Fibroblast of lung (primary cell): ENCODE results near the gene CYP1A2.

Experiments
- EZH2 ChIP-seq: IDR thresholded peaks from 2 replicates; pipeline ENCODE4 v1.5.1; 2012; ENCODE audit warnings: low read length, control low read depth, mild to moderate bottlenecking; ENCODE audit errors: missing control alignments
- TF ChIP-seq, protein P1 (sequence below), 2 donors: IDR thresholded peaks in 1 of 2; conservative IDR thresholded peaks in 1 of 2; 1 replicate in 1 of 2; 2 replicates in 1 of 2; pipeline ENCODE4 v1.5.1; 2011 to 2012; ENCODE audit warnings: low read length in 2 of 2, control low read depth in 1 of 2, inconsistent platforms in 1 of 2, low read depth in 1 of 2, mild to moderate bottlenecking in 1 of 2

- TF ChIP-seq EZH2: no peak
- TF ChIP-seq, protein P1, sequence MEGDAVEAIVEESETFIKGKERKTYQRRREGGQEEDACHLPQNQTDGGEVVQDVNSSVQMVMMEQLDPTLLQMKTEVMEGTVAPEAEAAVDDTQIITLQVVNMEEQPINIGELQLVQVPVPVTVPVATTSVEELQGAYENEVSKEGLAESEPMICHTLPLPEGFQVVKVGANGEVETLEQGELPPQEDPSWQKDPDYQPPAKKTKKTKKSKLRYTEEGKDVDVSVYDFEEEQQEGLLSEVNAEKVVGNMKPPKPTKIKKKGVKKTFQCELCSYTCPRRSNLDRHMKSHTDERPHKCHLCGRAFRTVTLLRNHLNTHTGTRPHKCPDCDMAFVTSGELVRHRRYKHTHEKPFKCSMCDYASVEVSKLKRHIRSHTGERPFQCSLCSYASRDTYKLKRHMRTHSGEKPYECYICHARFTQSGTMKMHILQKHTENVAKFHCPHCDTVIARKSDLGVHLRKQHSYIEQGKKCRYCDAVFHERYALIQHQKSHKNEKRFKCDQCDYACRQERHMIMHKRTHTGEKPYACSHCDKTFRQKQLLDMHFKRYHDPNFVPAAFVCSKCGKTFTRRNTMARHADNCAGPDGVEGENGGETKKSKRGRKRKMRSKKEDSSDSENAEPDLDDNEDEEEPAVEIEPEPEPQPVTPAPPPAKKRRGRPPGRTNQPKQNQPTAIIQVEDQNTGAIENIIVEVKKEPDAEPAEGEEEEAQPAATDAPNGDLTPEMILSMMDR (conservative IDR thresholded peaks at IDR 0.05 in 1 of 2, IDR thresholded peaks at IDR 0.05 in 1 of 2; ENCODE audit: low read depth in 1 of 2, low read length in 2 of 2): no peak
These were observed 52.8 kb downstream of the CYP1A2 start for GRCh38 chr15:74801311-74801997.
